RWPE1 (cell line): ENCODE results near the gene CDKN2B.
"Not testable (repeated sequence)": the region's sequence is repeated elsewhere in the genome, so short reads cannot be mapped to it uniquely, and the experiment has no call there.

Source experiments
- CTCF ChIA-PET: fragments of 350-600 bp; sonication (Branson Sonifier 250); formaldehyde crosslinking; extraction: SDS; loops from one replicate; lab custom pipeline; 2021; lab: Yijun Ruan, JAX
- POLR2A ChIA-PET: fragments of 400-600 bp; formaldehyde crosslinking; extraction: SDS; loops from one replicate; lab custom pipeline; 2020; ENCODE audit warnings: antibody characterized with exemption; ENCODE audit not compliant: low non-redundant PET; lab: Yijun Ruan, JAX
- DNase-seq: peaks from one replicate; pipeline ENCODE4 v3.0.0; 2012; ENCODE audit warnings: low spot score
- H3K27ac ChIP-seq: fragments of 450-650 bp; 2 replicates; pipeline ENCODE4 v1.5.1; 2017
- TF ChIP-seq, protein P1 (sequence below): fragments of 450-650 bp; conservative IDR thresholded peaks from 2 replicates; pipeline ENCODE4 v1.5.1; 2017; ENCODE audit warnings: low read depth, mild to moderate bottlenecking

Gene CDKN2B

DNA sequence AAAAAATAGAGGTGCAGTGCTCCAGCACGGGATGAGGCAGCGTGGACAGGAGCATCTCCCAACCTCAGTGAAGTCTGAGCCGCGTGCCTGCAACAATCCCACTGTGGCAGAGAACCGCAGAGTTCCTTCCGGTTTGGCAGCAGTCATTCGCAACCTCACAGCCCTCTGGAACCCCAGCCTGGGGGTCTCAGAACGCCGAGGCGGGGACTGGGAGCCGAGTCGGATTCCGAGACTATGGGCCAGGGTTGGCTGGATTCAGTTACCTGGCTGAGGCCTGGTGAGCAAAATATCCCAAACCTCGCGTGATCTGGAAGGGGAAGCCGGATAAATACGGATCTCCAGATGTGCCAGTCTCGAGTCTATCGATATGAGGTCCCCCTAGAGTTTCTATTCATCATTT is 41.9 kb downstream of the CDKN2B start:
- no peak for DNase-seq
- TF ChIP-seq, protein P1, sequence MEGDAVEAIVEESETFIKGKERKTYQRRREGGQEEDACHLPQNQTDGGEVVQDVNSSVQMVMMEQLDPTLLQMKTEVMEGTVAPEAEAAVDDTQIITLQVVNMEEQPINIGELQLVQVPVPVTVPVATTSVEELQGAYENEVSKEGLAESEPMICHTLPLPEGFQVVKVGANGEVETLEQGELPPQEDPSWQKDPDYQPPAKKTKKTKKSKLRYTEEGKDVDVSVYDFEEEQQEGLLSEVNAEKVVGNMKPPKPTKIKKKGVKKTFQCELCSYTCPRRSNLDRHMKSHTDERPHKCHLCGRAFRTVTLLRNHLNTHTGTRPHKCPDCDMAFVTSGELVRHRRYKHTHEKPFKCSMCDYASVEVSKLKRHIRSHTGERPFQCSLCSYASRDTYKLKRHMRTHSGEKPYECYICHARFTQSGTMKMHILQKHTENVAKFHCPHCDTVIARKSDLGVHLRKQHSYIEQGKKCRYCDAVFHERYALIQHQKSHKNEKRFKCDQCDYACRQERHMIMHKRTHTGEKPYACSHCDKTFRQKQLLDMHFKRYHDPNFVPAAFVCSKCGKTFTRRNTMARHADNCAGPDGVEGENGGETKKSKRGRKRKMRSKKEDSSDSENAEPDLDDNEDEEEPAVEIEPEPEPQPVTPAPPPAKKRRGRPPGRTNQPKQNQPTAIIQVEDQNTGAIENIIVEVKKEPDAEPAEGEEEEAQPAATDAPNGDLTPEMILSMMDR = no peak
- ChIA-PET POLR2A (no interaction called here), CTCF (no interaction called here)
- H3K27ac ChIP-seq = no peak overlapping the region

DNA sequence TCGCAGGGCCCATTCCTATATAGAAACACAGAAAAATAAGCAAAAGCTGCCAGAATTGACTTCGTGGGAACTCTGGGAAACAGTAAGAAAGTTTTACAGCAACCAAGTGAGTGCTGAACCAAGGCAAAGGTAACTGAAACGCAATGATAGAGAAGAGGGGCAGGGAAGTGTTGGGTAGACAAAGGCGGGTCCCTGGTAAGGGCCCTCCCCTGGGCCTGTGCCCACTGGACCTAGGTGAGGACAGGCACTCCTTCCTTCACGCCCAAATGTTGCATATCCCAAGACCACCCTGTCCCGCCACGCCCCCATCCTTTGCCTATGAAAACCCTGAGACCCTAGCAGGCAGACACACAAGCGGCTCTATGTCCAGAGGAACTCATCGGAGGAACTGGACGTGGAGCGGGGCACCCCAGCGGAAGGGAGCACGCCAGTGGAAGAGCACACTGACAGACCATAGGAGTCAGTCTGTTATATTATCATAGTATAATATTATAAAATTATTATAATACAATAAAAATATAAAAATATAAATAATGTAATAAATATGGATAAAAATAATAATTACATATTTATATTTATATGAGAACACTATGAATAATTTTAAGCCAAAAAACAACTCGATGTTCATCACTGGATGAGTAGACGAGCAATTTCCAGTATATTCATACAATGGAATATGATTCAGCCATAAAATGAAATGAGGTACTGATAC is 42.8 kb downstream of the CDKN2B start:
- no peak for DNase-seq
- TF ChIP-seq, protein P1 = no peak
- ChIA-PET CTCF (interaction anchor here (0.5 kb wide), 1 partner anchor 183 kb away, joined by 3 read pairs; no protein-coding TSS in a partner anchor), POLR2A (no interaction called here)
- no peak overlapping the region for H3K27ac ChIP-seq

DNA sequence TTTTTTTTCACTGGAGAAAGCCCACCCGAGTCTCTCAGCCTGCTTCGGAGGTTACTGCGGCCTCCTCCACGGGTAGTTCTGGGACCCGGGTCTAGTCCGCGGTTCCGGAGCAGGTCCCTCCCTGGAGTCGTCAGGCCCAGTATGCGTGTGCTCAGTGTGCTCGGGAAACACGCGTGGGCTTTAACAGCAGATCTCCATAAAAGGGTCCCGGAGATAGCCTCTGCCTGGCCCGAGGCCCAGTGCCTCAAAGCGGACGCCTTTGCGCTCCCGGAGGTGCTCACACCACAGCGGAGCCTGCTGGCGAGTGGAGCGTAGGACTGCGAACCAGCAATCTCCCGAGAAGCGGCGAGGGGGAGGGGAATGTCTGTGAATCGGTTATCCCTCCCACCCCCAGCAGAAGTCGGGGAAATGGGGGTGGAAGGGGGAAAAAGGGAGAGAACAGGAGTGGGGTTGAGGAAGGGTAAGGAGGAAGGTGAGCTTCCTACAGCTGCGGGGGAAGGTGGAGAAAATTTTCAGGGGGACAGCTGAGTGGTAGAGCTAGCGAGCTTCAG is 43.6 kb downstream of the CDKN2B start:
- no peak for DNase-seq
- peak overlapping the region; percentile 31 for H3K27ac ChIP-seq
- POLR2A ChIA-PET = no interaction called here
- CTCF ChIA-PET = interaction anchor here (0.5 kb wide), 1 partner anchor 183 kb away, joined by 3 read pairs; no protein-coding TSS in a partner anchor
- TF ChIP-seq, protein P1 = no peak

DNA sequence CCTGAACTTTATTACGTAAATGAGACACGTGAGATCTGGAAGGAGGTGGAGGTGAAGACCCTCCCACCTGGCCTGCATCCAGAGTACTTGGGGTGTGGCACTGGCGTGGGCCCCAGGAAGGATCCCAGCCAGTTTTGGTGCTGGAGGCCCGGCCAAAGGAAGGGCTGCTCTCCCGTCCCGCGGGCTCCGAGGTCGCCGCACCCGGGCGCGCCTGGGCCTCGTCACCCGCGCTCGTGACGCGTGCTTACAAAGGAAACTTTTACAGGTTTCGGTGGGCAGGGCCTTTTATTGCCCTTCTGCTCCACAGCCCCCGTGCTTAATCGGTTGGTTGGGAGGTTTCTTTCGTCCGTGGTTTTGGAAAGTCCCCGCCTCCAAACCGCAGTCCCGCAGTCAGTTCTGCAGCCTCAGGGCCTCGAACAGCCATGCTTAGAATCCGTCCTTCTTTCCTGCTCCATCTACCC is 44.1 kb downstream of the CDKN2B start:
- TF ChIP-seq, protein P1 = no peak
- CTCF ChIA-PET = no interaction called here
- DNase-seq = no peak
- H3K27ac ChIP-seq = peak overlapping the region; percentile 31
- POLR2A ChIA-PET = no interaction called here

DNA sequence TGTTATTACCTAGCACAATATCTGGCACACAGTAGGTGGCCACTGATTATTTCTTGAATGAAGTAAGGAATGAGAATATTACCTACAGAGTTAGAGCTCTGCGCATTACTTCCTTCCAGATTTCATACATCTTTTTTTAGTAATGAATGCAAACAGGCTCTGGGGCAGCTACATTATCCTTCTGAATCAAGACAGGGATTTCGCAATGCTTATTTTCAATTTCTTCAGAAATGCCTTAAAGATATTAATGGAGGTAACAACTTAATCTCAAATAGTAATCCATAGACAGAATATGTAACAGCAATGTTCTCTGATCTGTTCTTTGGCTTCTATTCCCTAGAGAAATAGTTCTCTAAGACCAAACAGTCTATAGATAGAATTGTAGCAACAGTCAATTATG is 47.5 kb downstream of the CDKN2B start:
- no peak overlapping the region for H3K27ac ChIP-seq
- ChIA-PET CTCF (interaction anchor here (0.6 kb wide), 2 partner anchors 211 to 292 kb away, joined by 3 to 4 read pairs; no protein-coding TSS in a partner anchor), POLR2A (no interaction called here)
- DNase-seq = no peak
- TF ChIP-seq, protein P1 = no peak

DNA sequence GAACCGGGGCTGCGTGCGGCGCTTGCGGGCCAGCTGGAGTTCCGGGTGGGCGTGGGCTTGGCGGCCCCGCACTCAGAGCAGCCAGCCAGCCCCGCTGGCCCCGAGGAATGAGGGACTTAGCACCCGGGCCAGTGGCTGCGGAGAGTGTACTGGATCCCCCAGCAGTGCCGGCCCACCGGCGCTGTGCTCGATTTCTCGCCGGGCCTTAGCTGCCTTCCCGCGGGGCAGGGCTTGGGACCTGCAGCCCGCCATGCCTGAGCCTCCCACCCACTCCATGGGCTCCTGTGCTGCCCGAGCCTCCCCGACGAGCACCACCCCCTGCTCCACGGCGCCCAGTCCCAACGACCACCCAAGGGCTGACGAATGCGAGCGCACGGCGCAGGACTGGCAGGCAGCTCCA is 49.8 kb downstream of the CDKN2B start:
- DNase-seq, H3K27ac ChIP-seq, POLR2A ChIA-PET: not testable (repeated sequence)
- CTCF ChIA-PET = interaction anchor here (0.6 kb wide), 1 partner anchor 515 kb away, joined by 3 read pairs; no protein-coding TSS in a partner anchor

DNA sequence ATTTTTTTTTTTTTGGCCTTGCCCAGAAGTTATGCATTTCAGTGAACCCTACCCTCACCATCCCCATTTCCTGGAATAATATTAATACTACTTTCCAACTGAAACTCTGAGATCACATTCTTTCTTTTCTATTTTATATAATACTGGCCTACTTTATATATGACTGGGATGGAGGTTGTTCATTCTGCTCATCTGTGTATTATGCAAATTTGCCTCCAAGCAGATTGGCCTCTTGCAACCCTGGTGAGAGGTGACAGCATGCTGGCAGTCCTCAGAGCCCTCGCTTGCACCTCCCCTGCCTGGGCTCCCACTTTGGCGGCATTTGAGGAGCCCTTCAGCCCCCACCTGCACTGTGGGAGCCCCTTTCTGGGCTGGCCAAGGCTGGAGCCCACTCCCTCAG is 50.3 kb downstream of the CDKN2B start:
- ChIA-PET POLR2A (no interaction called here), CTCF (interaction anchor here (0.6 kb wide), 1 partner anchor 514 kb away, joined by 3 read pairs; no protein-coding TSS in a partner anchor)
- no peak overlapping the region for H3K27ac ChIP-seq
- no peak for DNase-seq
- TF ChIP-seq, protein P1 = no peak
